HEK293 (cell line): ENCODE measurements around the gene FNTB.

ENCODE experiments used
- CTCF ChIA-PET: fragments of 350-600 bp; formaldehyde crosslinking; extraction: SDS; loops from one replicate; lab custom pipeline; 2021; ENCODE audit warnings: antibody characterized with exemption; lab: Yijun Ruan, JAX
- POLR2A ChIA-PET: fragments of 300-600 bp; formaldehyde crosslinking; extraction: SDS; loops from one replicate; lab custom pipeline; 2020; ENCODE audit warnings: antibody characterized with exemption, inconsistent platforms; lab: Yijun Ruan, JAX
- H3K27ac ChIP-seq: fragments of 200-500 bp; sonication (Bioruptor generic); 2 replicates; pipeline ENCODE4 v1.5.1; 2014; ENCODE audit warnings: low read depth, low read length, control low read depth, inconsistent platforms; ENCODE audit errors: extremely low read depth
- H3K36me3 ChIP-seq, 2 experiments: fragments of 200-500 bp in 1 of 2; sonication (Bioruptor generic) in 1 of 2; 1 replicate in 1 of 2; 2 replicates in 1 of 2; pipeline ENCODE4 v1.5.1; 2014 to 2017; ENCODE audit warnings: inconsistent platforms in 2 of 2, low read length in 2 of 2; ENCODE audit not compliant: control insufficient read depth in 2 of 2, insufficient read depth in 1 of 2
- H3K4me1 ChIP-seq: fragments of 200-500 bp; sonication (Bioruptor generic); 2 replicates; pipeline ENCODE4 v1.5.1; 2014; ENCODE audit warnings: mild to moderate bottlenecking, low read length, inconsistent platforms; ENCODE audit not compliant: control insufficient read depth, insufficient read depth
- H3K4me3 ChIP-seq: 2 replicates; pipeline ENCODE4 v1.5.1; 2011; ENCODE audit warnings: low read depth, mild to moderate bottlenecking, control low read depth, low read length, moderate library complexity
- H3K9me3 ChIP-seq: fragments of 200-500 bp; sonication (Bioruptor generic); 2 replicates; pipeline ENCODE4 v1.5.1; 2014; ENCODE audit warnings: low read depth, low read length, inconsistent platforms; ENCODE audit not compliant: control insufficient read depth, insufficient read depth
- GLI2 ChIP-seq: fragments of 450-650 bp; formaldehyde crosslinking; IDR thresholded peaks from 2 replicates; pipeline ENCODE4; 2017; ENCODE audit warnings: missing biosample characterization, missing genetic modification characterization, low read depth, borderline replicate concordance
- KLF16 ChIP-seq: fragments of 450-650 bp; formaldehyde crosslinking; IDR thresholded peaks from 2 replicates; pipeline ENCODE4 v1.5.1; 2017; ENCODE audit warnings: missing biosample characterization, missing genetic modification characterization
- SALL2 ChIP-seq: fragments of 450-650 bp; formaldehyde crosslinking; IDR thresholded peaks from 2 replicates; pipeline ENCODE4 v1.5.0; 2017; ENCODE audit warnings: missing biosample characterization, mild to moderate bottlenecking, missing genetic modification characterization, borderline replicate concordance
- SP3 ChIP-seq: fragments of 450-650 bp; formaldehyde crosslinking; IDR thresholded peaks from 2 replicates; pipeline ENCODE4 v1.5.1; 2016; ENCODE audit warnings: missing biosample characterization, missing genetic modification characterization
- SP7 ChIP-seq: fragments of 450-650 bp; formaldehyde crosslinking; IDR thresholded peaks from 2 replicates; pipeline ENCODE4 v1.5.1; 2016; ENCODE audit warnings: missing biosample characterization, missing genetic modification characterization
- TSHZ1 ChIP-seq: fragments of 450-650 bp; formaldehyde crosslinking; IDR thresholded peaks from 2 replicates; pipeline ENCODE4 v1.5.1; 2016; ENCODE audit warnings: missing biosample characterization, missing genetic modification characterization, borderline replicate concordance
- ZBTB11 ChIP-seq: fragments of 450-650 bp; formaldehyde crosslinking; conservative IDR thresholded peaks from 2 replicates; pipeline ENCODE4 v1.5.1; 2016; ENCODE audit warnings: low read depth, missing biosample characterization, missing genetic modification characterization
- ZNF214 ChIP-seq: fragments of 450-650 bp; formaldehyde crosslinking; IDR thresholded peaks from 2 replicates; pipeline ENCODE4 v1.5.1; 2017; ENCODE audit warnings: missing biosample characterization, mild to moderate bottlenecking, missing genetic modification characterization, borderline replicate concordance
- ZNF341 ChIP-seq: fragments of 450-650 bp; formaldehyde crosslinking; IDR thresholded peaks from 2 replicates; pipeline ENCODE4; 2016; ENCODE audit warnings: low read depth, missing biosample characterization, missing genetic modification characterization
- ZNF514 ChIP-seq: fragments of 450-650 bp; formaldehyde crosslinking; IDR thresholded peaks from 2 replicates; pipeline ENCODE4 v1.5.1; 2016; ENCODE audit warnings: missing biosample characterization, missing genetic modification characterization
- ZNF561 ChIP-seq: fragments of 450-650 bp; IDR thresholded peaks from 2 replicates; pipeline ENCODE4 v1.5.1; 2018; ENCODE audit warnings: missing biosample characterization, missing genetic modification characterization, borderline replicate concordance
- ZNF600 ChIP-seq: fragments of 450-650 bp; formaldehyde crosslinking; IDR thresholded peaks from 2 replicates; pipeline ENCODE4 v1.5.1; 2016; ENCODE audit warnings: missing biosample characterization, missing genetic modification characterization
- ZNF76 ChIP-seq: fragments of 450-650 bp; formaldehyde crosslinking; IDR thresholded peaks from 2 replicates; pipeline ENCODE4; 2016; ENCODE audit warnings: low read depth, missing biosample characterization, missing genetic modification characterization, borderline replicate concordance
- ZNF785 ChIP-seq: fragments of 450-650 bp; formaldehyde crosslinking; IDR thresholded peaks from 2 replicates; pipeline ENCODE4 v1.5.1; 2016; ENCODE audit warnings: missing biosample characterization, missing genetic modification characterization
- TF ChIP-seq, protein P1 (sequence below): fragments of 450-650 bp; formaldehyde crosslinking; IDR thresholded peaks from 2 replicates; pipeline ENCODE4 v1.5.1; 2016; ENCODE audit warnings: missing biosample characterization, missing genetic modification characterization

Gene FNTB

DNA sequence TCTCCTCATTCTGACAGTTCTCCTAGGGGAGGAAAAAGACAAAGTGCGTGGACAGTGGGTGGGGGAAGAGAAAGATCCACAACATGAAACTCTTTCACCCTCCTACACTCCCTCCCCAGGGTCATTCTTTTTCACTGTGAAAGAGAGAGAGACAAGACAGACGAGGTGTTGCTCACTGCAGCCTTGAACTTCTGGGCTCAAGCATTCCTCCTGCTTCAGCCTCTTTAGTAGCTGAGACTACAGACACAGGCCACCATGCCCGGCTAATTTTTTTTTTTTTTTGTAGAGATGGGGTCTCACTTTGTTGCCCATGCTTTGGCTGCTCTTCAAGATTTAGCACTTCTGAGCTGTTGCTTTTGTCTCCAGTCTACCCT lies 46.9 kb upstream of the FNTB start:
- POLR2A ChIA-PET, result interaction anchor here (0.6 kb wide), 1 partner anchor 170 kb away, joined by 5 read pairs; no protein-coding TSS in a partner anchor
- no peak overlapping the region for H3K4me3 ChIP-seq
- peaks cover 4 to 22% of the 10 kb centered on the region in 2 experiments; a peak in 2 of 3 replicates for H3K36me3 ChIP-seq
- H3K9me3 ChIP-seq, result no peaks in the 10 kb centered on the region
- CTCF ChIA-PET, result interaction anchor here (0.7 to 0.8 kb wide), 2 partner anchors 80 to 596 kb away, joined by 3 to 4 read pairs; no protein-coding TSS in a partner anchor
- TF ChIP-seq, protein P1, sequence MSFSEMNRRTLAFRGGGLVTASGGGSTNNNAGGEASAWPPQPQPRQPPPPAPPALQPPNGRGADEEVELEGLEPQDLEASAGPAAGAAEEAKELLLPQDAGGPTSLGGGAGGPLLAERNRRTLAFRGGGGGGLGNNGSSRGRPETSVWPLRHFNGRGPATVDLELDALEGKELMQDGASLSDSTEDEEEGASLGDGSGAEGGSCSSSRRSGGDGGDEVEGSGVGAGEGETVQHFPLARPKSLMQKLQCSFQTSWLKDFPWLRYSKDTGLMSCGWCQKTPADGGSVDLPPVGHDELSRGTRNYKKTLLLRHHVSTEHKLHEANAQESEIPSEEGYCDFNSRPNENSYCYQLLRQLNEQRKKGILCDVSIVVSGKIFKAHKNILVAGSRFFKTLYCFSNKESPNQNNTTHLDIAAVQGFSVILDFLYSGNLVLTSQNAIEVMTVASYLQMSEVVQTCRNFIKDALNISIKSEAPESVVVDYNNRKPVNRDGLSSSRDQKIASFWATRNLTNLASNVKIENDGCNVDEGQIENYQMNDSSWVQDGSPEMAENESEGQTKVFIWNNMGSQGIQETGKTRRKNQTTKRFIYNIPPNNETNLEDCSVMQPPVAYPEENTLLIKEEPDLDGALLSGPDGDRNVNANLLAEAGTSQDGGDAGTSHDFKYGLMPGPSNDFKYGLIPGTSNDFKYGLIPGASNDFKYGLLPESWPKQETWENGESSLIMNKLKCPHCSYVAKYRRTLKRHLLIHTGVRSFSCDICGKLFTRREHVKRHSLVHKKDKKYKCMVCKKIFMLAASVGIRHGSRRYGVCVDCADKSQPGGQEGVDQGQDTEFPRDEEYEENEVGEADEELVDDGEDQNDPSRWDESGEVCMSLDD (tag by site-specific recombination), result no peak
- TF ChIP-seq ZNF514 (tag by site-specific recombination) (no peak), KLF16 (tag by site-specific recombination) (no peak), ZNF214 (tag by site-specific recombination) (no peak), TSHZ1 (tag by site-specific recombination) (no peak), ZNF561 (tag by site-specific recombination) (no peak), ZNF76 (tag by site-specific recombination) (no peak), ZNF341 (tag by site-specific recombination) (no peak), SALL2 (tag by site-specific recombination) (no peak), ZBTB11 (no peak), ZNF785 (no peak), SP3 (tag by site-specific recombination) (no peak), GLI2 (tag by site-specific recombination) (no peak)
- H3K4me1 ChIP-seq, result peaks cover 9% of the 10 kb centered on the region
- no peak overlapping the region for H3K27ac ChIP-seq

- CTCF ChIA-PET, result interaction anchor here (0.7 to 1.0 kb wide), 3 partner anchors 44 to 596 kb away, joined by 3 to 4 read pairs (median 4); no protein-coding TSS in a partner anchor
- Histone ChIP-seq H3K4me1 (peaks cover 9% of the 10 kb centered on the region), H3K27ac (no peak overlapping the region), H3K4me3 (no peak overlapping the region), H3K36me3 (peaks cover 4 to 22% of the 10 kb centered on the region in 2 experiments; a peak in 2 of 3 replicates), H3K9me3 (no peaks in the 10 kb centered on the region)
- TF ChIP-seq ZNF600 (tag by site-specific recombination), result no peak
- TF ChIP-seq SP7 (tag by site-specific recombination), result peak; percentile 70
- POLR2A ChIA-PET, result no interaction called here
Measured at GRCh38 chr14:64940336-64940910, 46.3 kb upstream of the FNTB start.
